ENCODE results near the gene CASP12. TPM values are rescaled to one million over a fixed set of nuclear protein-coding genes. Genes with fewer than 3 reads are reported as not detected.

The CASP12 gene
- total RNA-seq, result under 0.01 TPM in 1 of 2 replicates, not detected in the other

DNA sequence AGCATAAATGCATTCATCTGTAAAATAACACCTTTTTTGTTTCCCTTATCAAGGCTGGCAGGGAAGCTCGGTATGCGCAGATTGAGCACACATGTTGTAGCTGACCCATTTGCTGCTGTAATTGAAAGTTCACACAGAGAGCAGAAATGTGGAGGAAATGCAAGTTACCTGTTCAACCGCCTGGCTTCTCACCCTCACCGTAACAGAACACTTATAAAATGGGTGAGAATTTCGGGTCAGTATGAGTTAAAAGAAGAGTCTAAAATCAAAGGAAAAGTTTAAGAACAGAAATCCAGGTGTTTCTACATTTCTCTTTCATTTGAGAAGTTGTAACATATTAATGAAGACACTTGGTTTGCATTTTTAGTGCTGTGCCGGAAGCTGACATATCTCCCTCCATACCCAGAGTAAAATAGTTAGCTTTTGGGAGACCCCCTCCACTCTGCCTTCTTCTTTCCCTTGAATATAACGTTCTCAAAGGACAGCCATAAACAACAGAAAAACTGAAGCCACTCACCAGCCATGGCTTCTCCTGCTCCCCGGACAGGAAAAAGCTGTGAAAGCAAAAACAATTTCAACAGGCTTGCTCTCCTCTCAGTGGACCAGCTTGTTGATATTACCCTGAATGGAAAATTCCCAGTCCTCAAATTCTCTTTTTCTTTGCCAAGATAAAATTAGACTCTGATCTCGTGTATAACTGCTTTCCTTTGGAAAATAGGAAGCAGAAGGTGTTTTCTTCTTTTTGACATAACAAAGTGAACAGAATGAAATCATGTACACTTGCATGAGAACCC lies at the start of gene CASP12:
Gene CASP12 (minus strand): TSS at position 570 of the 794 bp plus-strand sequence.

Other genes starting within 250 kb of the CASP12 start
- gene CASP4, start 70.1 kb upstream of the CASP12 start, total RNA-seq, result 130 and 176 TPM in 2 replicates
- not detected in 2 replicates for gene CASP5, start 124.7 kb upstream of the CASP12 start, total RNA-seq
- gene CASP1, start 136.7 kb upstream of the CASP12 start, total RNA-seq, result 7.1 and 14.7 TPM in 2 replicates
- gene CARD16, start 146.9 kb upstream of the CASP12 start, total RNA-seq, result 6.1 and 6.5 TPM in 2 replicates
- gene CARD18, start 241.3 kb upstream of the CASP12 start, total RNA-seq, result not detected in 2 replicates